CD4-positive, alpha-beta T cell treated with Interleukin-6 for 4 hours (primary cell): ENCODE measurements around the gene TEX35.

ENCODE experiments used
- DNase-seq: peaks from one replicate; pipeline ENCODE4 v3.0.0-alpha.2; 2020; ENCODE audit warnings: mixed read lengths

Gene TEX35

GRCh38 chr1:178512566-178513277 is at the start of gene TEX35:
Gene TEX35 (plus strand): TSS chr1:178513109. CDS start chr1:178513189, 80 bp downstream.
- no peak for DNase-seq

- DNase-seq, result no peak
Observed at GRCh38 chr1:178464141-178464540, 48.8 kb upstream of the TEX35 start.

- no peak for DNase-seq
Observed at GRCh38 chr1:178464566-178464965, 48.3 kb upstream of the TEX35 start.

- no peak for DNase-seq
Observed at GRCh38 chr1:178465011-178465410, 47.9 kb upstream of the TEX35 start.

- no peak for DNase-seq
Observed at GRCh38 chr1:178467837-178468236, 45.1 kb upstream of the TEX35 start.

GRCh38 chr1:178470411-178470960 is 42.4 kb upstream of the TEX35 start:
- DNase-seq, result no peak

GRCh38 chr1:178472531-178472930 is 40.4 kb upstream of the TEX35 start:
- no peak for DNase-seq

- DNase-seq, result no peak
Observed at GRCh38 chr1:178477373-178477772, 35.5 kb upstream of the TEX35 start.

GRCh38 chr1:178477841-178478240 is 35.1 kb upstream of the TEX35 start:
- no peak for DNase-seq

- no peak for DNase-seq
Observed at GRCh38 chr1:178483251-178483957, 29.5 kb upstream of the TEX35 start.

GRCh38 chr1:178484698-178485225 is 28.1 kb upstream of the TEX35 start:
- DNase-seq, result no peak

- DNase-seq, result no peak
Observed at GRCh38 chr1:178485541-178485981, 27.3 kb upstream of the TEX35 start.

GRCh38 chr1:178486100-178487069 is 26.5 kb upstream of the TEX35 start:
- no peak for DNase-seq

GRCh38 chr1:178487070-178487615 is 25.8 kb upstream of the TEX35 start:
- DNase-seq, result no peak

- no peak for DNase-seq
Observed at GRCh38 chr1:178488393-178488792, 24.5 kb upstream of the TEX35 start.

- DNase-seq, result no peak
Observed at GRCh38 chr1:178489399-178489798, 23.5 kb upstream of the TEX35 start.

GRCh38 chr1:178490136-178490535 is 22.8 kb upstream of the TEX35 start:
- DNase-seq, result no peak

- no peak for DNase-seq
Observed at GRCh38 chr1:178490967-178491366, 21.9 kb upstream of the TEX35 start.

GRCh38 chr1:178491721-178492120 is 21.2 kb upstream of the TEX35 start:
- no peak for DNase-seq

GRCh38 chr1:178492341-178492740 is 20.6 kb upstream of the TEX35 start:
- DNase-seq, result no peak

- DNase-seq, result no peak
Observed at GRCh38 chr1:178493301-178493741, 19.6 kb upstream of the TEX35 start.

GRCh38 chr1:178494569-178494971 is 18.3 kb upstream of the TEX35 start:
- DNase-seq, result no peak
